ENCODE results near the gene THSD7B. TPM values are rescaled to one million over a fixed set of nuclear protein-coding genes. Genes with fewer than 3 reads are reported as not detected.

The THSD7B gene
- total RNA-seq, 1 donor from 2014 or later, result not detected

GRCh38 chr2:137183206-137183898 lies 418.0 kb downstream of the THSD7B start:
- DNase-seq (ENCODE audit: extremely low read depth, low read depth, low spot score), result no peak

- no peak for DNase-seq (ENCODE audit: extremely low read depth, low read depth, low spot score)
Observed at GRCh38 chr2:137185378-137186078, 420.2 kb downstream of the THSD7B start.

- no peak for DNase-seq (ENCODE audit: extremely low read depth, low read depth, low spot score)
Observed at GRCh38 chr2:137187216-137187615, 421.9 kb downstream of the THSD7B start.

GRCh38 chr2:137190411-137191195 lies 425.3 kb downstream of the THSD7B start:
- DNase-seq (ENCODE audit: extremely low read depth, low read depth, low spot score), result no peak

GRCh38 chr2:137192366-137193310 lies 427.3 kb downstream of the THSD7B start:
- no peak for DNase-seq (ENCODE audit: extremely low read depth, low read depth, low spot score)

- no peak for DNase-seq (ENCODE audit: extremely low read depth, low read depth, low spot score)
Observed at GRCh38 chr2:137193401-137193800, 428.1 kb downstream of the THSD7B start.

GRCh38 chr2:137194111-137194510 lies 428.8 kb downstream of the THSD7B start:
- DNase-seq (ENCODE audit: extremely low read depth, low read depth, low spot score), result no peak

GRCh38 chr2:137199751-137200150 lies 434.4 kb downstream of the THSD7B start:
- DNase-seq (ENCODE audit: extremely low read depth, low read depth, low spot score), result no peak

GRCh38 chr2:137202318-137202717 lies 437.0 kb downstream of the THSD7B start:
- DNase-seq (ENCODE audit: extremely low read depth, low read depth, low spot score), result no peak

- no peak for DNase-seq (ENCODE audit: extremely low read depth, low read depth, low spot score)
Observed at GRCh38 chr2:137205324-137205723, 440.0 kb downstream of the THSD7B start.

- no peak for DNase-seq (ENCODE audit: extremely low read depth, low read depth, low spot score)
Observed at GRCh38 chr2:137206069-137206468, 440.7 kb downstream of the THSD7B start.

GRCh38 chr2:137207030-137207429 lies 441.7 kb downstream of the THSD7B start:
- DNase-seq (ENCODE audit: extremely low read depth, low read depth, low spot score), result no peak

- no peak for DNase-seq (ENCODE audit: extremely low read depth, low read depth, low spot score)
Observed at GRCh38 chr2:137208431-137208891, 443.1 kb downstream of the THSD7B start.

- DNase-seq (ENCODE audit: extremely low read depth, low read depth, low spot score), result no peak
Observed at GRCh38 chr2:137210039-137210438, 444.7 kb downstream of the THSD7B start.

GRCh38 chr2:137211761-137212160 lies 446.4 kb downstream of the THSD7B start:
- DNase-seq (ENCODE audit: extremely low read depth, low read depth, low spot score), result no peak

GRCh38 chr2:137220438-137220993 lies 455.2 kb downstream of the THSD7B start:
- no peak for DNase-seq (ENCODE audit: extremely low read depth, low read depth, low spot score)

- DNase-seq (ENCODE audit: extremely low read depth, low read depth, low spot score), result no peak
Observed at GRCh38 chr2:137221797-137222492, 456.6 kb downstream of the THSD7B start.

GRCh38 chr2:137223722-137224121 lies 458.4 kb downstream of the THSD7B start:
- no peak for DNase-seq (ENCODE audit: extremely low read depth, low read depth, low spot score)

- no peak for DNase-seq (ENCODE audit: extremely low read depth, low read depth, low spot score)
Observed at GRCh38 chr2:137228566-137228965, 463.2 kb downstream of the THSD7B start.

Data from glomerular endothelial cell (primary cell).